ENCODE results near the gene ABCG1.

ABCG1 gene

GRCh38 chr21:42310411-42311001 is 91.6 kb downstream of the ABCG1 start:
- DNase-seq = no peak

GRCh38 chr21:42311160-42311559 is 92.2 kb downstream of the ABCG1 start:
- DNase-seq = no peak

GRCh38 chr21:42311816-42312625 is 93.1 kb downstream of the ABCG1 start:
- DNase-seq = no peak

DNA sequence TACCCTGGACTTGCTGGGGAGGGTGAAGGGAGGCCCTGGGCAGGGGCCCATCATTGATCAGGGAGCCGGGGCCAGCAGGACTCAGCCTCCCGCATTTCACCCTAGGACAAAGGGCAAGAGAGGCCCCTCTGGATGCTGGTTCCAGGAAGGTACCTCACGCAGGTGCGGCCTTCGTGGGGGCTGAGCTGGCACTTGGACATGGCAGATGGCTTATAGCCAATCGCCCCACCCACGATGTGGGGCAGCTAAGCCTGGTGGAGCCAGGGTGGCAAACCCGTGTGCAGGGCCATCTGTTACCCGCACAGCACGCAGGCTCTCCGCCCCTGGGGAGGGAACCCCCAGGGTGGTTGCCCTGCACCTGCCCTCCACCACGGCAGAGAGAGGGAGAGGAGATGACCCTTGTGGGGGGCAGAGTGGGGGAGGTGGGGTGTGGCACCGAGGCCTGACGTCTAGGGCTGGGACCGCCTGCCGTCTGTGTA is 93.7 kb downstream of the ABCG1 start:
- no peak for DNase-seq

DNA sequence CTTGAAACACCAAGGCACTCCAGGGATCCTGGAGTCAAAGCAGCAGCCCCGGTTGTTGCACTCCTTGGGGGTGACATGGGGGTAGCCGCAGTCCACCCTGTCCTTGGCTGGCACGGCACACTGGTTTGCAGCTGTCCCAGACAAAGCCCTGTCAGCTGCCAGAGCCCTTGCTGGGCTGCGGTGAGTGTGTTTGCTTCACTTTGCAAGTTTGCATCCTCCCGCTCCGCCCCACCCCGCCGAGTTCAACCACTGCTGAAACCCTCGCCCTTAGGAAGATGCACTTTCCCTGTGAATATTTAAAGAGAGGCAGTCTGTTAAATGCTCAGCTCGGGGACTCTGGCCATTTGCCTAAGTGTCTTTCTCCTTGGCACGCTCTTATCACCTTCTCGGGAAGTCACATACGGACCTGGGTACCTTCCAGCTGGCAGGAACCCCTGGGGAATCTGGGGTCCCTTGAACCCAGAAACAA is 94.6 kb downstream of the ABCG1 start:
- no peak for DNase-seq

GRCh38 chr21:42314616-42315295 is 95.8 kb downstream of the ABCG1 start:
- DNase-seq = no peak

DNA sequence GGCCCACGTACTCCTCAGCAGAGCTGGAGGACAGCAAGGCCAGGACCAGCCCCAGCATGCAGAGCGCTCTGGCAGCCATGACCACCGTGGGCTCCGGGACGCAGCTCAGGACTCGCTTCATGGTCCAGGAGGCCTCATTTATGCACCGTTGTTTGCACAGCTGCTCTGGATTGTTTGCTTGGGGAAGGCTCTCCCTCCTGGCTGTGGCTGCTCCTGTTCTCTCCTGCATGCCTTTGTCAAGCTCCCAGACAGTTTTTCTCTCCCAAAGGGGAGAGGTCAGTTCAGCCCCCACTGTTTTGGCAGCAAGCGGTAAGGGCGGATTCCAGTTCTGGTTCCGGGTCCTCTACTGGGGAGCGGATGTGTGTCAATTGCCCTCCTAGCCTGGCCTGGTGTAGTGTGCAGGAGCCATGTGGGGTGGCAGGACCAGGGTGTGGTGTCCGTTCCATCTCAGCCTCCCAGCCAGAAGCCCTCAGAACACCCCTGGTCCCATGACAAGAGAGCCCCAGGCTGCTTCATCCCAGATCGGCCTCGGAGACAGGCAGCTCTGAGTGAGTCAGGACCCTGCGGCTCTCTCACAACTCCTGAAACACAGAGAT is 96.5 kb downstream of the ABCG1 start, which contains the start of gene TFF3:
TSS of gene TFF3 (minus strand) at position 114 of the 596 bp plus-strand sequence. CDS start at position 79, 35 bp downstream.
- no peak for DNase-seq

- DNase-seq = no peak
These were observed 98.0 kb downstream of the ABCG1 start for GRCh38 chr21:42316891-42317290.

DNA sequence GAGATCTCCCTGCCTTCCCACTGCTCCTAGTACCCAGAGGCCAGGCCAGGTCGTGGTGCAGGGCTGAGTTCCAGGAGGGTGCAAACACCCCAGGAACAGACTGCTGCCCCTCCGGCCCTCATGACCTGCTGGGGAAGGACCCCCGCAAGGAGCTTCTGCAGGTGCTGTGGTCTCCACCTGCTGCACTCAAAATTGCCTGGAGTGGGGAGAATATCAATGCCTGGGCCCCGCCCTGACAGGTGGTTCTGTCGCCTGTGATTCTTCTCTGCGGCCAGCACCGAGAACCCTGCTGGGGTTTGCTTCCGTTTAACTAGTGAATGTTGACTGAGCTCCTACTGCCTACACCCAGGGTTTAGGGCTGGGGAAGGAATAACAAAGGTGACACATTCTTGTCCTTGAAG is 98.4 kb downstream of the ABCG1 start:
- no peak for DNase-seq

DNA sequence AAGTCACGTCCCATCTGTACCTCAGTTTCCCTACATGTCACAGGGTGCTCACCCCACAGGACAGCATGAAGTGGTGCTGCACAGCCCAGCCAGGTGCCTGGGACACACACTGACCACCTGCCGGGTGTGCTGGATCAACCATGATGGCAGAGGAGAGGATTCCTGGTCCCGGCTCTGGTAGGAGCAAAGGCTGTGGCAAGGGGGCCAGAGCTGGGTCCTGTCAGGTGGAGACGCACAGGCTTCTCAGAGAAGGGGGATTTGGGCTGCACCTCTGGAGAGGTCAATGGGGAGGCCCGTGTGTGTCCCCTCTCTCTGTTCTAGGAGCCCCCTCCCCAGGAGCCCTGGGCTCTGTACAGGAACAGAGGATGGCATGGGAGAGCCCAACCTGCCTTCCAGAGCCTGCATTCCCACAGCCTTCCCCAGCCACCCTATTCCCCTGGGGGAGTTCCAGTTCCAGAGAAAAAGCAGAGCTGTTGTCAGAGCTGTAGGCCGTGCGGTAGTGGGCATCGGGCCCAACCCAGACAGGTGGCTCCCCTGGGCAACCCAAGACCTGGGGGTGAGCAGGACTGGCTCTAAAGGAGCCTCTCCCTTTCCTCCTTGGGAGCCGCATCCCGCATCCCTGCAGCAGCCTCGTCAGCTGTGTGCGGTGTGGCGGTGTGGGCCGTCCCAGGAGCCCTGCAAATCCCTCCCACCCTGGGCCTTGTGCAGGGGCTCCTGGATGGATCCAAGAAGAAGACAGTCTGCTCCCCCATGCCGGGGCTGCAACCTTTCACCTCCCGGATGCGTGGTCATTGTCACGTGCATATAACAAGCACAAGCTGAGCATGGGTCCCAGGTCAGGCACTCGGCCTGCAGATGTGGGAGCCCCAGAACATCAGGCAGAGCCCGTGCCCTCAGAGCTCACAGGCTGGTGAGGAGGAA is 99.1 kb downstream of the ABCG1 start:
- DNase-seq = no peak

- peak in 1 of 2 donors; percentile 58 for DNase-seq
These were observed 100.4 kb downstream of the ABCG1 start for GRCh38 chr21:42319376-42319775.

DNA sequence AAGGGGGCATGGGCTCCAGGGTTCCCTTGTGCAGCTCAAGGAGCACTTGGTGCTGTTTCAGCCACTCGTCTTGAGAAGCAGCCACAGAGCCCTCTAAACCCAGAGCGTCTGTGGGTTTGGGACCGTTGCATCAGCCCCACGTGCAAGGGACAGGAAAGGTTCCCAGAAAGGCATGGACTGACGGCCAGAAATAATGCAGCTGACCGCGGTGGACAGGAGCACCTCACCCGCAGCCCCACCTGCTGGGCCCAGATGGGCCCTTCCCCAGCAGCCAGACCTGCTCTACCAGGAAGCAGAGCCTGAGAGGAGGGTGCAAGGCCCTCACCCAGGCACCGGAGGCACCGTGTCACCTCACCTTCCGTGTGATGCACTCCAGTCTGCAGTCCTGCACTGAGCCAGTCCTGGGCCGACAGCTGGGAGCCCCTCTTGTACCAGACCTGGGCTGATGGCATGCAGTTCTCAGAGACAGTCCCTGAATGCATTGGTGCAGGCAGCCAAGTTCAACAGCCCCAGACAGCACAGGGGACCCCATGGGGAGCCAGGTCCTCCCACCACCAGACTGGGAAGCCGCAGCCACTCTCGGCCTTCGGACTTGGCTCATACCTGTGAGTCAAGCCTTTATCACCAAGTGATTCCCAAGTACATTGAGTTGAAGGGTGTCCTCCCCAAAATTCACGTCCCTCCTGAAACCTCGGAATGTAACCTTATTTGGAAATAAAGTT is 101.1 kb downstream of the ABCG1 start:
- no peak for DNase-seq

- DNase-seq = no peak
These were observed 101.9 kb downstream of the ABCG1 start for GRCh38 chr21:42320791-42321190.

GRCh38 chr21:42321231-42321630 is 102.3 kb downstream of the ABCG1 start:
- DNase-seq = no peak

DNA sequence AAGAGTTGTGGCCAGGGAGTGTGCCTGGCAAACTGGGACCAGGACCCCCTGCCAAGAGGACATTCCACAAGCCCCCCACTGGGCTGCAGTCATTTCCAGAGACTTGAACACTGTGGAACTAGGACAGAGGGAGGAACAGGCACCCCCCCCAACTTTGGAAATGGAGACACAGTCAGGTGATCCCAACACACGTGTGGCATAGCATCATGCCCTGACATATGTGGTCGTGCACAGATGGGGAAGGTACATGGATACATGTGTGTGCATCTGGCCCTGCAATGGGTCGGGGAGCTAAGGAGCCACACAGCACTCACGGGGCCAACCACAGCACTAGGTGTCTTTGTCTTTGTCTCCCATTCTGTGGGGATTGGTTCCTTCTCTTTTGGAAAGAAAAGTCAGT is 102.9 kb downstream of the ABCG1 start:
- DNase-seq = no peak

DNA sequence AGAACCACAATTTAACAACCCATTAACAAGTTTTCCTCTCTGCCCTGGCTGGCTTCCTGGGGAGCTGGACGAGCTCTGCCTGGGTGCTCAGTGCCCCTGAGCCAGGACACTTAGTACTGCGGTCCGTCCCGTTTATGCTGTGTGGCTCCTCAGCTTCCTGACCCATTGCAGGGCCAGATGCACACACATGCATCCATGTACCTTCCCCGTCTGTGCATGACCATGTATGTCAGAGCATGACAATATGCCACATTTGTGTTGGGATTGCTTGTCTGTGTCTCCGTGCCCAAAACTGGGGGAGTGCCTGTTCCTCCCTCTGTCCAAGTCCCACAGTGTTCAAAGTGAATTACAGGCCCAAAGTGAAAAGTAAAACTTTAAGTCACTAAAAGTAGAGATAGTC is 106.0 kb downstream of the ABCG1 start:
- DNase-seq = no peak

GRCh38 chr21:42330380-42331371 is 111.7 kb downstream of the ABCG1 start:
- no peak for DNase-seq

- no peak for DNase-seq
These were observed 112.7 kb downstream of the ABCG1 start for GRCh38 chr21:42331660-42332059.

DNA sequence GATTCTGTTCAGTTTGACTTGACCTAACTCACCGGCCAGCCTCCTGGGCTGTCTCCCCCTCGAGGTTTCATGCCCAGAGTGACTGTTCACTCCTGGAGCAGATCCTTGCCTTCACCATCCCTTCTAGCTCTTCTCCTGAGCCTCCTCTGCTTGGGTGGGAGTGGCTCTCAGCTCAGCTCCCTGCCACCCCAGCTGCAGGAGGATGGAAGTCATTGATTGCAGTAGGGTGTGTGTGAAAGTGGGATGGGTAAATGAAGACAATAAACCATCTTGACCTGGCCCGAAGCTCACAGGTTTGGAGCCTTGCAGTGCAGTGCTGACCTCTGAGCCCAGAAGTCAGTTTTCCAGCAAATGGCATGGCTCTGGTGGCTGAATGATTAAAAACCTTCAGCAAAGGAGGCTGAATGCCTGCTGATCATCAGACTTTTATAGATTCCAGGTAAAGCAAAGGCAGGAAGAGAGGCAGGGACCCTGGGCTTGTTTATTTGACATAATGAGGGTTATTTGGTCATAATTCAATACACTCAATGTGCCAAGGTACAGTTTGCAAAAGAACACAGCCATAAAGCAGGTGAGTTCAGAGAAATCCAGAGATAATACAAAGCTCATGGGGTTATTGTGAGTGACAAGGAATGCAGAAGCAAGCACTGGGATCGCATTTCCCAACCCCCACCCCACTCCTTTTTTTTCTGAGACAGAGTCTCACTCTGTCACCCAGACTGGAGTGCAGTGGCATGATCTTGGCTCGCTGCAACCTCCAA is 113.8 kb downstream of the ABCG1 start:
- DNase-seq = no peak

Measured in bone marrow (tissue), 2 donors.